ENCODE data around the gene SEC16A.

The SEC16A gene

GRCh38 chr9:136403538-136403914 is 79.3 kb downstream of the SEC16A start:
- in situ Hi-C loops (cut with MboI; ENCODE audit: low sequenced_read_pairs): no loop called here

DNA sequence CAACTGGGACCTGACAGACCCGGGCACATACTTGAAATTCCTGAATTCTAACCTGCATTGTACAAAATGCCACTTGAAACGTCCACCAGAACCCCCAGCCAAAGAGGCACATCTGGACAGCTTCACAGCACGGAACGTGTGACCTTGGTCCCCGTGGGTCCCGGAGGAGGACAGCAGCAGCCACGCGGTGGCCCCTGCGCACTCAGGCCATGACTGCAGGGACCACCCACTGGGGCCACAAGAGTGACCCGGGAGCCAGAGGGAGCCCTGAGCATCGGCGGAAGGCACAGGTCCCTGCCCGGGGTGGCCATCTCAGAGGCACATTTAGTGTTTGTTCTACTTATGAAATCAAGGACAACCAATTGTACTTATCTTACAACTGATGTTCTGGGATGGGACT is 80.8 kb downstream of the SEC16A start:
- in situ Hi-C loops (cut with MboI; ENCODE audit: low sequenced_read_pairs): no loop called here

DNA sequence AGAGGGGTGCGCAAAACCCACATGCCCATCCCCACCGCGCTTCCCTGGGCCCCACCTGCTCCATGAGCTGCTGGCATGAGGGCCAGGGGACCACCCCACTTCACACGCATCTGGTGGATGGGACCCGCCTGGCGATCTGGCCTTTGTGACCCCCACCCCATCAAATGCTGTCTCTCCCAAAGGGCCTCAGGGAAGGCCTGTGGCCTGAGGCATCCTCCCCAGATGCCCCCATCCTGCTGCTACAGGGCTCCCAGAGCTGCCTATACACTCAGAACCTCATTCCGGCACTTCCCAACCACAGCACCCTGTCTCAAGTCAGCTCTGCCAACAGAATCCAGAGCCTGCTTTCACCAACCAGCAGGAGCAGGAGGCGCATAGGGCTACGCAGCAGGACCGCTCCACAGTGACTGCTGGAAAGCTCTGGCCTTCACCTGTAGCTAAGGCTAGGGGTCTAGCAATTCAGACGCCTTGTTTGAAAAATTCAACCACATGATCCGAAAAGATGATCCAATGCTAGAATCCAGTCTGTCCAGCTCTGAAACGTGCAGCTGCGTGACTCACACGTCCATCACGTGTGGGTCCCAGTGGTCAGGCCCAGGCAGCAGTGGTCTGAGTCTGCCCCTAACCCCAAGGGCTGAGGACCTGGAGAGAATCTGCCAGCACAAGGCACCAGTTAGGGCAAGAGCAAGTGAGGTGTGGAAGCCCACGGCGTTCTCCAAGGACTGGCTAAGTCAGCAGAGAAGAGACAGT is 81.5 kb downstream of the SEC16A start:
- in situ Hi-C loops (cut with MboI; ENCODE audit: low sequenced_read_pairs): no loop called here

GRCh38 chr9:136400038-136400834 is 82.6 kb downstream of the SEC16A start, which contains the start of gene SNAPC4:
Gene SNAPC4 (minus strand): TSS chr9:136400170. CDS start chr9:136398428, 1,742 bp downstream.
- in situ Hi-C loops (cut with MboI; ENCODE audit: low sequenced_read_pairs): no loop called here

DNA sequence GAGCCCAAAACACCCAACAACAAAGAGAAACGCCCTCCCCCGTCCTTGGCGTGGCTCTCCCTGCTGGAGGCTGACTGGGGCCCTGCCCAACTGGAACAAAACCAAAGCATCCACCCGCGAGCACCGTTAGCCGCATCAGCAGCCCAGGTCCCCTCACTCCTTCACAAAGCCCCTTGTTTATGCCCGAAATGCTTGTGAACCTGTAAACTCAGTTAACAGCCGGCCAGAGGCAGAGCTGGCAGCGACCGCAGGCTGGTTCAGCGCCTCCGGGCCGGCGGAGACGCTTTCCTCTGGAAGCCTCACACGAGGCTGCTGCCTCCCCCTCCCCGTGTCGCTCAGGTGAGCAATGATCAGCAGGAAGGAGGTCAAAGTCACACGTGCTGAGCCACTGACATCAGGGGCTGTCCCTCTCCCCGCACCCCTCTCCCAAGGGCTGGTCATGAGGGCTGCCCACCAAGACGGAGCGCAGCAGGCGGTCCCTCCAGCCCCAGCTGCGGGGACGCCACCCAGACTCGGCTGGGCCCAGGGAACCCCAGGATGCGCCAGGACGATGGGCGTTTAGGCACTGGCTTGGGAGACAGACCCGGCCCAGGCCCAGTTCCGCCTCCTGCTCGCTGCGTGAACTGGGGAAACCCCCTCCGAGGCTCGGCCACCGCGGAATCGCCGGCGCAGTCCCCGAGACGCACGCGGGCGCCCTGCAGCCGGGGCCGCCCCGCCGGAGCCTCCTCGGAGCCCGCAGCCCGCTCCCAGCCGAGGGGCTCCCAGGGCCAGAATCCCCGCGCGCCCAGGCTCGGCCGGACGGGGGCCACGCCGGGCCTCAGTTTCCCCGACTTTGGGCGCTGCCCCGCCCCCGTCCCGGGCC is 83.4 kb downstream of the SEC16A start:
- in situ Hi-C loops (cut with MboI; ENCODE audit: low sequenced_read_pairs): no loop called here

GRCh38 chr9:136398286-136398685 is 84.6 kb downstream of the SEC16A start:
- in situ Hi-C loops (cut with MboI; ENCODE audit: low sequenced_read_pairs): no loop called here

DNA sequence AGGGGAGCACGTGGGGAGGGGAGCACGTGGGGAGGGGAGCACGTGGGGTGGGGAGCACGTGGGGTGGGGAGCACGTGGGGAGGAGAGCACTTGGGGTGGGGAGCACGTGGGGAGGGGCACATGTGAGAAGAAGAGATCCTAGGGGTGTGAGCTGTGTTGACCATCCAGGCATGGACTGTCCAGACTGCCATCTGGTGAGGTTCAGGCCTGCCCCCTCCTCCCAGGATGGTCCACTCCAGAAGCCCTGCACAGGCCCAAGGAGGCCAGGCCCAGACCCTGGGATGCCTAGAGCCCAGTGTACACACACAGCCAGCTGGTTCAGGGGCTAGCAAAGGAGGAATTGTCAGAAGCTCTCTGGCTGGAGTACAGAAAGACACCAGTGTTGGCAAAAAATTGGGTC is 85.2 kb downstream of the SEC16A start:
- in situ Hi-C loops (cut with MboI; ENCODE audit: low sequenced_read_pairs): no loop called here

- in situ Hi-C loops (cut with MboI; ENCODE audit: low sequenced_read_pairs): no loop called here
Measured at GRCh38 chr9:136396219-136396515, 86.7 kb downstream of the SEC16A start.

DNA sequence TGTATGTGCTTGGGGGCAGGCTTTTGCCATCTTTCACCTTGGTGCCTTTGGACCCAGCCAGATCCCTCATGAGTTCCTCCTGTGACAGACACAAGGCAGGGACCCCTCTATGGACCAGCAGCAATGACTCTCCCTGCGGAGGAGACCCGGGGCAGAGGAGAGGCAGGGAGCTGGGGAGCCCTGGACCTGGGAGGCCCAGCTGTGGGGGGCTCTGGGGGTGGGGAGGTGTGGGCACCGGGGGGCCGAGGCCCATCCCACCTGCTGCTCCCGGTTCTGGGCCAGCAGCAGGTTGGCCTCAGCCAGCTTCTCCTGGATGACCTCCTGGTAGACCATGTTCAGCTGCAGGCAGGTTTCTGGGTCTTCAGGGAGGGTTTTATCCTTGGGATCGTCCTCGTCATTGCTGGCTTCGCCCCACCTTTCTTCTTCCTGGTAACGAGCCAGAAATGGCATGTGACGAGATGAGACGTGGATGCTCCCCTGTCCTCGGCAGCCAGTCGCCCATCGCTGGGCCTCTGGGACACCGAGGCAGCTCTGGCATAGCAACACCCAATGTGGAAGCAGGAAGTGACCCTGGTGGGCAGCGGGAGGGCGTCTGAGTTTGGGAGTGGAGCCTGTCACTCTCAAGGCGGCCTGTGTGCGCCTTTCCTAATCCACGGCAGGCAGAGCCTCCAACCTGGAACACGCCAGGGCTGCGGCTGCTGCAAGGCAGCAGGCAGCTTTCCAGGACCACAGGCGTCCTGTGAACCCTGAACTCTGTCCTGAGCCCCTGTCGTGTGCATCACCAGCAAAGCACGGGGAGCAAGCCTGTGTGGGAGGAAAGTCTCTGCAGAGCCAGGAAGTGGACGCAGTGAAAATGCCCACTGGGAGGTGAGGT is 87.3 kb downstream of the SEC16A start:
- in situ Hi-C loops (cut with MboI; ENCODE audit: low sequenced_read_pairs): no loop called here

DNA sequence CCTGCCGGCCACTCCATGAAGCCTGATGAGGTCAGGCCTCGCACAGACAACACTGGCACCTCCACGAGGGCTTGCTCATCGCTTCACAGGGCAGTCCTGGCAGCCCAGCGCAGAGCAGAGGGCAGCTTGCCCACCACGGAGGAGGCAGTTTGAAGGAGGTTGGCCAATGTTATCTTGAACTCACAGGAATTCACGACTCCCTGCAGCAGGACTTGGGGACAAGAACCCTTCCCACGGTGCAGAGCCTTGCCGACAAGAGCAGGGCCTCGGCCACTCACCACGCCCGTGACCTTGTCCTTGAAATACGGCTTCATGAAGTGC is 87.9 kb downstream of the SEC16A start:
- in situ Hi-C loops (cut with MboI; ENCODE audit: low sequenced_read_pairs): no loop called here

GRCh38 chr9:136394312-136395019 is 88.4 kb downstream of the SEC16A start:
- in situ Hi-C loops (cut with MboI; ENCODE audit: low sequenced_read_pairs): no loop called here

GRCh38 chr9:136393531-136393930 is 89.3 kb downstream of the SEC16A start:
- in situ Hi-C loops (cut with MboI; ENCODE audit: low sequenced_read_pairs): no loop called here

DNA sequence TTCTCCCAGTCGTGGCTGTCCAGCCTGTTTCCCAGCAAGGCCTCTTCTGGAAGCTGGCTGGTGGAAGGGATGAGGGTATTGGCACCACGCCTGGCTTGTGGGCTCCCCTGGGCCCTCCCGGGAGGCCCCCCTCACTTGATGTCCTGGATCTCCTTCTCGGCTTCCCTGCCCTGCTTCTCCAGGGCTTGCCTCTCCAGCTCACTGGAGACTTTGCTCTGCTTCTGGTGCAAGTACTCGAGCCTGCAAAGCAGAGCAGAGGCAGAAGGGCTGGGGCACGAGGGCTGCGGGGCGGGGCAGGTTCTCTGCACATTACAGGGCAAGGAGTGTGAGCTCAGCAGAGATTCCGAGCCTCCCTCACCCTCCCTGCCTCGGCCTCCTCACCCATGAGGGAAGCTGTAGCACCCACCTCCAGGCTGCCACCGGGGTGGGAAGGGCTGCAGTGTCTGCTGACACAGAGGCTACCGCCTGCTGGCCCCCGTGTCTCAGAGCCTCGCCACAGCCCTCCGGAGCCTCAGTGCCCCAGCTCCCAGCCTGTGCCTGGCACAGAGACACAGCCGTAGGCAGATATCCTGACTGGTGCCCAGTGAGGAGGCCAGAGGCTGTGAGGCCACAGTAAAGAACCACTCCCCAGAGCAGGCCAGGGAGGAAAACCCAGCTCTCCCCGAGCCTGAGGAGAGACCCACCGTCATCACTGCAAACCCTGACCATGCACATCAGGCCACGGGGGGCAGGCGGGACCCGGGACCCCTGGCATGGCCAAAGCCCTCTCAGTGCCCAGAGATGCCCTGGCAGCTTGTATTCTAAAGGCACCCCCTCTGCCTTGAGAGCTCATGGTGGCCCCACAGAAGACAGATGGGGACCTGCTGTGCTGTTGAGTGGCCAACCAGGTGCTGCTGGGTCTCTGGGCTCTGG is 90.0 kb downstream of the SEC16A start:
- in situ Hi-C loops (cut with MboI; ENCODE audit: low sequenced_read_pairs): no loop called here

DNA sequence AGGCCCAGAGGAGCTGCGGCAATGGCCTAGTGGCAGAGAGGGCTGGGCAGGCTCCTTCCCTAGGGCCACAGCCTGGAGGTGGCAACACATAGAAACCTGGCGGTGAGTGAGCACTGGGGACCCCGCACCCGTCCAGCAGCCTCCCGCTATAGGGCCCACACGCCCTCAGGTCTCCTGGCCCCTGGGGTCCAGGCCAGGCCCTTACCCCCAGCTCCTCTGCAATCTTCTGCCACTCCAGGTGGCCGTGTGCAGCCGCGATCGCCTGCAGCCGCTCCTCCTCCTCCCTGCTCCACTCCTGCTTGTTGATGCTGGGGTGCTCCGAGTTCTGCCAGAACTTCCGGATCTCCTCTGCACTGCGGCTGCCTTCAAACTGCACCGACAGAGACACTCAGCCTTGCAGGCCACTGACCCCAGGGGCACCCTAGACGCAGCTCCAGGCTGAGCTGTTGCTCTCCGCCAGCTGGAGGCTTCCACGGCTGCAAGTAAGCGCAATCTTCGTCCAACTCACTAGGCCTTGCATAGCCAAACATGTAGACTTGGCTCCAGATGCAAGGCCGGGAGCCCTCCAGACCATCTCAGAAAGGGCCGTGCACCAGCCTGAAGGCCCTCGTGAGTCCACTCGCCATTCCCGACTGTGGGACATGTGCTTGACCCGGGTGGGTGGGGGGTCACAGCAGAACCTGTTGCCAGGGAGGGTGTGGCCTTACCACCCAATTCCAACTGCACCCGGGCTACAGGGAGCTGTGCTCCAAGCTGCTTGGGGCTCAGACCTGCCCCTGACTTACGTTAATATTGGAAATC is 90.9 kb downstream of the SEC16A start:
- in situ Hi-C loops (cut with MboI; ENCODE audit: low sequenced_read_pairs): no loop called here
